OCI-LY3 (cell line): ENCODE data around the gene DPPA3.

Source experiments
- H2AFZ ChIP-seq: fragments of 200-600, 300-600 bp; shearing (Covaris generic); 2 replicates; pipeline ENCODE4 v1.6.0; 2014; ENCODE audit warnings: antibody characterized with exemption, low read depth, low read length
- H3K27ac ChIP-seq: fragments of 200-600, 300-600 bp; sonication (generic); 2 replicates; pipeline ENCODE4 v1.5.1; 2014; ENCODE audit warnings: mild to moderate bottlenecking, low read length, moderate library complexity, mixed read lengths
- H3K27me3 ChIP-seq: fragments of 200-600, 300-600 bp; sonication (generic); 2 replicates; pipeline ENCODE4 v1.6.1; 2014; ENCODE audit warnings: low read depth, low read length, mixed read lengths
- H3K36me3 ChIP-seq: fragments of 200-600, 300-600 bp; sonication (generic); replicated peaks from 2 replicates; pipeline ENCODE3; 2014; ENCODE audit warnings: low read depth, low read length, mixed read lengths
- H3K4me1 ChIP-seq: fragments of 300-600, 200-600 bp; sonication (generic); 2 replicates; pipeline ENCODE4 v1.6.1; 2014; ENCODE audit warnings: low read length, mixed read lengths
- H3K4me2 ChIP-seq: fragments of 200-600, 300-600 bp; sonication (generic); 2 replicates; pipeline ENCODE4 v1.6.1; 2014; ENCODE audit warnings: low read length, mixed read lengths
- H3K4me3 ChIP-seq: fragments of 300-600, 200-600 bp; sonication (generic); 2 replicates; pipeline ENCODE4 v1.5.1; 2014; ENCODE audit warnings: antibody characterized with exemption, mild to moderate bottlenecking, low read length, moderate library complexity
- H3K79me2 ChIP-seq: fragments of 300-600, 200-600 bp; shearing (Covaris generic); 2 replicates; pipeline ENCODE4 v1.6.1; 2014; ENCODE audit warnings: mild to moderate bottlenecking, low read length, mixed read lengths
- H3K9ac ChIP-seq: fragments of 300-600, 200-600 bp; shearing (Covaris generic); 2 replicates; pipeline ENCODE4 v1.6.0; 2014; ENCODE audit warnings: mild to moderate bottlenecking, low read length, moderate library complexity
- H3K9me3 ChIP-seq: fragments of 200-600, 300-600 bp; shearing (Covaris generic); 2 replicates; pipeline ENCODE4 v1.6.1; 2014; ENCODE audit warnings: low read length, mixed read lengths; ENCODE audit not compliant: insufficient read depth
- H4K20me1 ChIP-seq: fragments of 200-600, 300-600 bp; sonication (generic); 2 replicates; pipeline ENCODE4 v1.6.1; 2016; ENCODE audit warnings: low read length, mixed read lengths; ENCODE audit not compliant: insufficient read depth
- CTCF ChIP-seq: fragments of 200-600, 300-600 bp; sonication (generic); IDR thresholded peaks from 2 replicates; pipeline ENCODE4 v1.5.1; 2014; ENCODE audit warnings: antibody characterized with exemption, low read length, low read depth
- EZH2phosphoT487 ChIP-seq: fragments of 200-600 bp; shearing (Covaris generic); IDR thresholded peaks from 2 replicates; pipeline ENCODE4 v1.6.1; 2018; ENCODE audit warnings: antibody characterized with exemption, mixed run types, low read depth

The DPPA3 gene

GRCh38 chr12:7695237-7695560 is 16.0 kb upstream of the DPPA3 start:
- no peak overlapping the region for H3K4me3 ChIP-seq
- no peak overlapping the region for H3K9ac ChIP-seq
- peaks cover 5% of the 10 kb centered on the region; the same call in 1 of the 2 replicates for H3K4me1 ChIP-seq
- no peak overlapping the region for H2AFZ ChIP-seq
- H3K36me3 ChIP-seq: no peaks in the 10 kb centered on the region
- no peak overlapping the region for H3K4me2 ChIP-seq
- H3K27ac ChIP-seq: no peak overlapping the region
- no peaks in the 10 kb centered on the region for H3K9me3 ChIP-seq
- H4K20me1 ChIP-seq: no peaks in the 10 kb centered on the region
- H3K79me2 ChIP-seq: no peaks in the 10 kb centered on the region
- no peaks in the 10 kb centered on the region for H3K27me3 ChIP-seq
- TF ChIP-seq CTCF (no peak), EZH2phosphoT487 (no peak)

GRCh38 chr12:7695566-7696197 is 15.6 kb upstream of the DPPA3 start, which contains the start of gene GDF3:
GDF3 (minus strand) TSS chr12:7695775; CDS start chr12:7695728, 47 bp downstream.
- TF ChIP-seq CTCF: no peak
- no peak for TF ChIP-seq EZH2phosphoT487
- Histone ChIP-seq H2AFZ (no peak within 1 kb of the TSS), H3K4me3 (no peak within 1 kb of the TSS), H3K4me2 (no peak within 1 kb of the TSS), H3K27ac (no peak within 1 kb of the TSS), H3K36me3 (no peaks in the 10 kb centered on the region), H3K9me3 (no peaks in the 10 kb centered on the region), H3K79me2 (no peaks in the 10 kb centered on the region), H3K4me1 (peaks cover 5% of the 10 kb centered on the region; the same call in 1 of the 2 replicates), H3K27me3 (no peaks in the 10 kb centered on the region), H4K20me1 (no peaks in the 10 kb centered on the region), H3K9ac (no peak within 1 kb of the TSS)

GRCh38 chr12:7705846-7706245 is 5.4 kb upstream of the DPPA3 start:
- no peaks in the 10 kb centered on the region for H3K36me3 ChIP-seq
- no peaks in the 10 kb centered on the region for H3K79me2 ChIP-seq
- H3K27ac ChIP-seq: no peak overlapping the region
- H2AFZ ChIP-seq: no peak overlapping the region
- peaks cover 2% of the 10 kb centered on the region; the same call in 1 of the 2 replicates for H3K27me3 ChIP-seq
- H4K20me1 ChIP-seq: no peaks in the 10 kb centered on the region
- TF ChIP-seq EZH2phosphoT487 (no peak), CTCF (no peak)
- H3K4me3 ChIP-seq: no peak overlapping the region
- H3K4me2 ChIP-seq: no peak overlapping the region
- no peaks in the 10 kb centered on the region for H3K9me3 ChIP-seq
- no peak overlapping the region for H3K9ac ChIP-seq
- no peaks in the 10 kb centered on the region for H3K4me1 ChIP-seq

- H3K4me2 ChIP-seq: no peak overlapping the region
- H4K20me1 ChIP-seq: no peaks in the 10 kb centered on the region
- H3K9me3 ChIP-seq: no peaks in the 10 kb centered on the region
- no peaks in the 10 kb centered on the region for H3K79me2 ChIP-seq
- no peak overlapping the region for H3K9ac ChIP-seq
- no peak overlapping the region for H3K27ac ChIP-seq
- no peaks in the 10 kb centered on the region for H3K36me3 ChIP-seq
- H3K27me3 ChIP-seq: peaks cover 2% of the 10 kb centered on the region; the same call in 1 of the 2 replicates
- H3K4me1 ChIP-seq: no peaks in the 10 kb centered on the region
- H2AFZ ChIP-seq: no peak overlapping the region
- no peak for TF ChIP-seq CTCF
- no peak for TF ChIP-seq EZH2phosphoT487
- H3K4me3 ChIP-seq: no peak overlapping the region
Observed at GRCh38 chr12:7709969-7710675, 1.1 kb upstream of the DPPA3 start.
